ENCODE data around the gene IL1RN. TPM values are rescaled to one million over a fixed set of nuclear protein-coding genes. Genes with fewer than 3 reads are reported as not detected.
A peak's percentile ranks its signal among the peaks of the same experiment; 100 is the strongest.

Gene IL1RN
- total and polyA plus RNA-seq, 2 donors from 2014 or later: 1.3 to 2.1 TPM

GRCh38 chr2:113174376-113174750 is 47.0 kb downstream of the IL1RN start:
- no peak overlapping the region for H3K9ac ChIP-seq (ENCODE audit: low read length in 3 of 3)
- intact Hi-C loops (cut with DNase I): no loop called here
- no peaks in the 10 kb centered on the region for H3K36me3 ChIP-seq (ENCODE audit: control insufficient read depth in 2 of 3, insufficient read depth in 3 of 3, low read length in 3 of 3)
- FAIRE-seq (no peak), DNase-seq (peak in 1 of 5 donors; percentile 49)
- H3K27me3 ChIP-seq (ENCODE audit: control insufficient read depth, insufficient read depth, low read length): no peaks in the 10 kb centered on the region
- H3K4me3 ChIP-seq (ENCODE audit: low read length in 3 of 3): peak overlapping the region in 1 of 3 donors; percentile 14
- no peak for TF ChIP-seq CTCF (IDR thresholded peaks at IDR 0.05; ENCODE audit: borderline replicate concordance, extremely low read depth, insufficient read depth)
- no peaks in the 10 kb centered on the region for H3K4me1 ChIP-seq (ENCODE audit: control insufficient read depth in 2 of 3, insufficient read depth in 2 of 3, low read depth in 1 of 3, low read length in 3 of 3)
- no peak overlapping the region for H3K27ac ChIP-seq (ENCODE audit: low read depth in 2 of 2, low read length in 2 of 2)
- no peaks in the 10 kb centered on the region for H3K9me3 ChIP-seq (ENCODE audit: control insufficient read depth in 2 of 3, insufficient read depth in 1 of 3, low read length in 3 of 3)

- no peak for TF ChIP-seq CTCF (IDR thresholded peaks at IDR 0.05; ENCODE audit: borderline replicate concordance, extremely low read depth, insufficient read depth)
- FAIRE-seq (no peak), DNase-seq (peak in 1 of 5 donors; percentile 65)
- Histone ChIP-seq H3K36me3 (ENCODE audit: control insufficient read depth in 2 of 3, insufficient read depth in 3 of 3, low read length in 3 of 3) (no peaks in the 10 kb centered on the region), H3K27me3 (ENCODE audit: control insufficient read depth, insufficient read depth, low read length) (no peaks in the 10 kb centered on the region), H3K9ac (ENCODE audit: low read length in 3 of 3) (no peak overlapping the region), H3K4me3 (ENCODE audit: low read length in 3 of 3) (no peak overlapping the region), H3K4me1 (ENCODE audit: control insufficient read depth in 2 of 3, insufficient read depth in 2 of 3, low read depth in 1 of 3, low read length in 3 of 3) (no peaks in the 10 kb centered on the region), H3K27ac (ENCODE audit: low read depth in 2 of 2, low read length in 2 of 2) (no peak overlapping the region), H3K9me3 (ENCODE audit: control insufficient read depth in 2 of 3, insufficient read depth in 1 of 3, low read length in 3 of 3) (no peaks in the 10 kb centered on the region)
- intact Hi-C loops (cut with DNase I): no loop called here
These were observed 47.7 kb downstream of the IL1RN start for GRCh38 chr2:113175042-113175628.

GRCh38 chr2:113175736-113176695 is 48.6 kb downstream of the IL1RN start:
- DNase-seq: no peak
- H3K9ac ChIP-seq (ENCODE audit: low read length in 3 of 3): no peak overlapping the region
- no peaks in the 10 kb centered on the region for H3K4me1 ChIP-seq (ENCODE audit: control insufficient read depth in 2 of 3, insufficient read depth in 2 of 3, low read depth in 1 of 3, low read length in 3 of 3)
- no peak overlapping the region for H3K27ac ChIP-seq (ENCODE audit: low read depth in 2 of 2, low read length in 2 of 2)
- no peaks in the 10 kb centered on the region for H3K9me3 ChIP-seq (ENCODE audit: control insufficient read depth in 2 of 3, insufficient read depth in 1 of 3, low read length in 3 of 3)
- no peaks in the 10 kb centered on the region for H3K36me3 ChIP-seq (ENCODE audit: control insufficient read depth in 2 of 3, insufficient read depth in 3 of 3, low read length in 3 of 3)
- no peak for TF ChIP-seq CTCF (IDR thresholded peaks at IDR 0.05; ENCODE audit: borderline replicate concordance, extremely low read depth, insufficient read depth)
- no peak overlapping the region for H3K4me3 ChIP-seq (ENCODE audit: low read length in 3 of 3)
- no peak for FAIRE-seq
- intact Hi-C loops (cut with DNase I): no loop called here
- no peaks in the 10 kb centered on the region for H3K27me3 ChIP-seq (ENCODE audit: control insufficient read depth, insufficient read depth, low read length)

All from kidney (tissue), 14 donors.